Testis (tissue), 3 donors: ENCODE results near the gene NCOR1. TPM values are rescaled to one million over a fixed set of nuclear protein-coding genes. Genes with fewer than 3 reads are reported as not detected.

ENCODE experiments used
- DNase-seq: peaks from one replicate; pipeline ENCODE4 v3.0.0-alpha.2; 2019
- H3K27ac ChIP-seq, 2 donors: fragments of 200-600 bp; sonication (generic); one replicate each; pipeline ENCODE4 v1.5.1; 2019
- H3K27me3 ChIP-seq: fragments of 200-600 bp; sonication (generic); one replicate; pipeline ENCODE4 v1.5.1; 2019
- H3K36me3 ChIP-seq: fragments of 200-600 bp; sonication (generic); one replicate; pipeline ENCODE4 v1.5.1; 2017; ENCODE audit warnings: low read depth; ENCODE audit errors: missing control alignments
- H3K4me1 ChIP-seq: fragments of 200-600 bp; sonication (generic); one replicate; pipeline ENCODE4 v1.5.1; 2019
- H3K4me3 ChIP-seq, 2 donors: fragments of 200-600 bp; sonication (generic); one replicate each; pipeline ENCODE4 v1.5.1; 2017 to 2019
- H3K9me3 ChIP-seq: fragments of 200-600 bp; sonication (generic); one replicate; pipeline ENCODE4 v1.5.1; 2017
- CTCF ChIP-seq, 3 experiments: fragments of 450-650 bp in 2 of 3; fragments of 200-600 bp in 1 of 3; sonication (generic) in 1 of 3; IDR thresholded peaks; one replicate each; pipeline ENCODE4 v1.5.1; 2016 to 2019; ENCODE audit warnings: antibody characterized with exemption in 3 of 3, mild to moderate bottlenecking in 2 of 3, moderate library complexity in 1 of 3
- POLR2A ChIP-seq: fragments of 450-650 bp; IDR thresholded peaks from one replicate; pipeline ENCODE4 v1.6.1; 2017; ENCODE audit warnings: antibody characterized with exemption, mild to moderate bottlenecking, moderate library complexity
- WGBS, 2 donors: methylation state at CpG; one replicate each; pipeline ENCODE4 v1.1.5; 2018; 5-methylcytosine and 5-hydroxymethylcytosine counted together
- intact Hi-C: fragments of 100-400 bp; cut with DNase I; formaldehyde crosslinking; loops from one replicate; pipeline ENCODE4 v1.15.1; 2023; ENCODE audit warnings: low total_unique reads
- polyA plus RNA-seq: library from polyadenylated mRNA; stranded (reverse); fragments of 350-450 nt; fragmentation: Illumina TruSeq; extraction: RNeasy Lipid Tissue Mini Kit (QIAGEN cat#74804); gene quantifications from one replicate; pipeline ENCODE4 v1.2.3, GENCODE V29; 2014; ENCODE audit warnings: low read depth, low replicate concordance; ENCODE audit not compliant: insufficient read depth
- total RNA-seq, 2 donors: library from RNA; depleted of rRNA; stranded (reverse); fragments of >200 nt; gene quantifications; one replicate each; pipeline ENCODE4 v1.2.3, GENCODE V29; 2016

The NCOR1 gene
- total and polyA plus RNA-seq, 3 donors from 2014 or later, result 88.6 to 281 (median 270) TPM

DNA sequence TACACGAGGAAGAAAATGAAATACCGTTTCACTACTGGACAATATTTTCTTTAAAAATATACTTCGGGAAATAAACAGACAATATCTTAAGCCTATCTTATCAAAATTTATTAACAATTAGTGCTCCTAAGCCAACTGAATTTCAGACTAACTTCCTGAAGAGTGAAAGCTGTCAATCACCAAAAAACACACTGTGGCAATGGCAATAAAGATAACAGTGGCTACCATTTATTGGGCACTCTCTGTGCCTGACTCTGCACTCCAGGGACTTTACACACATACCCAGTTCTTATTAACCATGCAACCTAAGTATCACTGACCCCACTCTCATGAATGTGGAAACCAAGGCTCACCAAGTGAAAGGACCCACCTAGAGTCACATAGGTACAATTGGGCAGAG, 83.7 kb downstream of the NCOR1 start:
- Histone ChIP-seq H3K4me1 (no peaks in the 10 kb centered on the region), H3K9me3 (no peaks in the 10 kb centered on the region), H3K27ac (no peak overlapping the region), H3K27me3 (no peaks in the 10 kb centered on the region), H3K36me3 (no peaks in the 10 kb centered on the region), H3K4me3 (no peak overlapping the region)
- intact Hi-C loops, result no loop called here
- no peak for DNase-seq
- TF ChIP-seq CTCF (IDR thresholded peaks at IDR 0.05), result no peak
- no peak for TF ChIP-seq POLR2A
- WGBS, 2 donors, result 88 to 90% methylated on average over 3 of the region's 3 CpGs

GRCh38 chr17:16129441-16130205, 85.7 kb downstream of the NCOR1 start:
- Histone ChIP-seq H3K27me3 (no peaks in the 10 kb centered on the region), H3K4me1 (no peaks in the 10 kb centered on the region), H3K9me3 (no peaks in the 10 kb centered on the region), H3K4me3 (no peak overlapping the region), H3K27ac (no peak overlapping the region), H3K36me3 (no peaks in the 10 kb centered on the region)
- intact Hi-C loops, result no loop called here
- no peak for TF ChIP-seq CTCF (IDR thresholded peaks at IDR 0.05)
- no peak for TF ChIP-seq POLR2A
- no peak for DNase-seq
- 72 to 77% methylated on average over 6 of the region's 6 CpGs for WGBS, 2 donors

DNA sequence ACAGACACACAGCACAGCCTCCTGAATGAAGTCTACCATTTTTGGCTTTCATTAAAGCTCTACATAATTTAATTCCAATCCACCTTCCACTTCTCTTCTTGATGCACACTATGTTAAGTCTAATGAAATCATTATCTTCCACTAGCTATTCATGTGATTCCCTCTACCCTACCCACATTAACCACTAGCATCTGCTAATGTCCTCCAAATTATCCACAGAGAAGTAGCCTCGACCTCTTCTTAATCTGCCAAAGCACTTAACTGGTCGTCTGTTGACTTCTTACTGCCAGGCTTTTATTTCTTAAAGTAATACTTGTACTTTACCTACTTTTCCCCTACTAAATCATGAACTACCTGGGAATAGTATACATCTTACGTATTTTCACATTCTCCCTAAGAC, 91.8 kb downstream of the NCOR1 start:
- intact Hi-C loops, result no loop called here
- Histone ChIP-seq H3K27me3 (no peaks in the 10 kb centered on the region), H3K27ac (no peak overlapping the region), H3K9me3 (no peaks in the 10 kb centered on the region), H3K4me3 (no peak overlapping the region), H3K36me3 (no peaks in the 10 kb centered on the region), H3K4me1 (no peaks in the 10 kb centered on the region)
- TF ChIP-seq CTCF (IDR thresholded peaks at IDR 0.05) (no peak), POLR2A (no peak)
- DNase-seq, result no peak
- 84 to 88% methylated on average over 3 of the region's 3 CpGs for WGBS, 2 donors

- no peak for DNase-seq
- Histone ChIP-seq H3K4me1 (no peaks in the 10 kb centered on the region), H3K27me3 (no peaks in the 10 kb centered on the region), H3K36me3 (no peaks in the 10 kb centered on the region), H3K27ac (no peak overlapping the region), H3K9me3 (no peaks in the 10 kb centered on the region), H3K4me3 (no peak overlapping the region)
- TF ChIP-seq CTCF (IDR thresholded peaks at IDR 0.05), result no peak
- TF ChIP-seq POLR2A, result no peak
- intact Hi-C loops, result no loop called here
- WGBS, 2 donors, result 91 to 94% methylated on average over 8 of the region's 8 CpGs
Measured at GRCh38 chr17:16122697-16123434, 92.5 kb downstream of the NCOR1 start.
